ENCODE data around the gene BCR.

- no peak for TF ChIP-seq POLR2AphosphoS5 (IDR thresholded peaks at IDR 0.05)
- TF ChIP-seq EP300 (IDR thresholded peaks at IDR 0.05), result no peak
- no peak for TF ChIP-seq CTCF (IDR thresholded peaks at IDR 0.05)
Observed at GRCh38 chr22:23182309-23183060, 2.2 kb downstream of the BCR start.

Data from upper lobe of left lung (tissue), 4 donors.